PC-3 (cell line): Measurements from ENCODE around the gene SEC23A.

ENCODE experiments used
- CTCF ChIP-seq: fragments of 300-600 bp; sonication (generic); conservative IDR thresholded peaks from 2 replicates; pipeline ENCODE4 v1.5.1; 2017; ENCODE audit warnings: antibody characterized with exemption, low read depth, mild to moderate bottlenecking, low read length
- EZH2 ChIP-seq: fragments of 300-600 bp; sonication (generic); IDR thresholded peaks from one replicate; pipeline ENCODE4 v1.6.1; 2017; ENCODE audit warnings: antibody characterized with exemption, mild to moderate bottlenecking, low read length; ENCODE audit not compliant: unreplicated experiment
- EZH2phosphoT487 ChIP-seq: fragments of 300-600 bp; sonication (generic); IDR thresholded peaks from 2 replicates; pipeline ENCODE4 v1.6.1; 2018; ENCODE audit warnings: mild to moderate bottlenecking, antibody characterized with exemption, low read length, borderline replicate concordance

- TF ChIP-seq CTCF = no peak
- TF ChIP-seq EZH2 = no peak
- TF ChIP-seq EZH2phosphoT487 = no peak
Measured at GRCh38 chr14:39071096-39071495, 31.9 kb downstream of the SEC23A start.
